GM12878 (cell line): ENCODE measurements around the gene ARMC8.

Experiments used
- ATF3 ChIP-seq: IDR thresholded peaks from 2 replicates; pipeline ENCODE4 v1.6.1; 2011; ENCODE audit warnings: low read depth, mild to moderate bottlenecking, low read length, moderate library complexity, borderline replicate concordance; ENCODE audit errors: extremely low read depth
- CHD4 ChIP-seq: fragments of 200-600 bp; sonication (generic); IDR thresholded peaks from 2 replicates; pipeline ENCODE4 v1.6.1; 2016; ENCODE audit warnings: mild to moderate bottlenecking
- CTCF ChIP-seq, 3 experiments: IDR thresholded peaks in 2 of 3; conservative IDR thresholded peaks in 1 of 3; 2 replicates each; pipeline ENCODE4 v1.5.1; 2011; ENCODE audit warnings: low read depth in 3 of 3, low read length in 3 of 3, mild to moderate bottlenecking in 3 of 3, control low read depth in 2 of 3, moderate library complexity in 2 of 3, inconsistent platforms in 1 of 3, mixed read lengths in 1 of 3; ENCODE audit not compliant: control insufficient read depth in 2 of 3, insufficient read depth in 1 of 3; ENCODE audit errors: extremely low read depth in 1 of 3
- EZH2 ChIP-seq: IDR thresholded peaks from 2 replicates; pipeline ENCODE4 v1.6.1; 2012; ENCODE audit warnings: low read depth, mild to moderate bottlenecking, control low read depth, inconsistent platforms, low read length, borderline replicate concordance; ENCODE audit not compliant: control insufficient read depth
- PKNOX1 ChIP-seq: fragments of 450-650 bp; IDR thresholded peaks from 2 replicates; pipeline ENCODE4 v1.6.1; 2016; ENCODE audit warnings: mild to moderate bottlenecking
- POLR2AphosphoS5 ChIP-seq: IDR thresholded peaks from 2 replicates; pipeline ENCODE4 v1.6.1; 2011; ENCODE audit warnings: mild to moderate bottlenecking, low read length, inconsistent platforms
- RCOR1 ChIP-seq: conservative IDR thresholded peaks from 2 replicates; pipeline ENCODE4 v1.6.1; 2012; ENCODE audit warnings: low read depth, low read length, improper control_type of control experiment
- RFX5 ChIP-seq: IDR thresholded peaks from 2 replicates; pipeline ENCODE4 v1.6.1; 2011; ENCODE audit warnings: low read depth, low read length, improper control_type of control experiment
- SP1 ChIP-seq: IDR thresholded peaks from one replicate; pipeline ENCODE4 v1.6.1; 2011; ENCODE audit warnings: low read depth, low read length
- YBX1 ChIP-seq: fragments of 450-650 bp; IDR thresholded peaks from 2 replicates; pipeline ENCODE4 v1.6.1; 2016; ENCODE audit warnings: antibody characterized with exemption
- ZNF207 ChIP-seq: fragments of 450-650 bp; IDR thresholded peaks from 2 replicates; pipeline ENCODE4 v1.6.1; 2014; ENCODE audit warnings: antibody characterized with exemption, mild to moderate bottlenecking, borderline replicate concordance

GRCh38 chr3:138297059-138297607, 110.0 kb downstream of the ARMC8 start:
- TF ChIP-seq POLR2AphosphoS5 = no peak
- no peak for TF ChIP-seq CHD4
- no peak for TF ChIP-seq EZH2
- TF ChIP-seq CTCF (IDR thresholded peaks at IDR 0.05 in 2 of 3, conservative IDR thresholded peaks at IDR 0.05 in 1 of 3; ENCODE audit: control insufficient read depth in 2 of 3, extremely low read depth in 1 of 3, insufficient read depth in 1 of 3, low read depth in 3 of 3, low read length in 3 of 3) = no peak
- no peak for TF ChIP-seq SP1
- no peak for TF ChIP-seq YBX1
- no peak for TF ChIP-seq RFX5
- no peak for TF ChIP-seq ATF3
- TF ChIP-seq PKNOX1 = no peak
- no peak for TF ChIP-seq ZNF207
- TF ChIP-seq RCOR1 = no peak
